Activated B cell treated with CpG ODN at 0.5 μM for 24 hours (primary cell): ENCODE measurements around the gene LNPK. TPM values are rescaled to one million over a fixed set of nuclear protein-coding genes. Genes with fewer than 3 reads are reported as not detected.

ENCODE experiments used
- ATAC-seq: fragments of 200-7000 bp; cut with Tn5 transposase; one replicate; pipeline ENCODE4 v1.10.0; 2021; ENCODE audit warnings: low read depth, mild to moderate bottlenecking, moderate library complexity
- CTCF ChIA-PET: fragments of 350-600 bp; sonication (Branson Sonifier 250); formaldehyde crosslinking; loops from one replicate; lab custom pipeline; 2021; ENCODE audit warnings: antibody characterized with exemption; lab: Charles Lee
- POLR2A ChIA-PET: fragments of 350-600 bp; sonication (Branson Sonifier 250); formaldehyde crosslinking; loops from one replicate; lab custom pipeline; 2021; ENCODE audit warnings: antibody characterized with exemption; lab: Charles Lee
- DNase-seq: peaks from one replicate; pipeline ENCODE4 v3.0.0; 2022
- H3K27ac Mint-ChIP-seq: one replicate; pipeline ENCODE4 v1.8.0; 2020; ENCODE audit warnings: mixed read lengths
- H3K27me3 Mint-ChIP-seq: one replicate; pipeline ENCODE4 v1.8.0; 2021; ENCODE audit warnings: mixed read lengths
- H3K36me3 Mint-ChIP-seq: one replicate; pipeline ENCODE4 v1.8.0; 2021; ENCODE audit warnings: low read depth, mixed read lengths
- H3K4me1 Mint-ChIP-seq: one replicate; pipeline ENCODE4 v1.8.0; 2021; ENCODE audit warnings: mixed read lengths
- H3K4me3 Mint-ChIP-seq: one replicate; pipeline ENCODE4 v1.8.0; 2020; ENCODE audit warnings: mild to moderate bottlenecking, mixed read lengths
- H3K9me3 Mint-ChIP-seq: one replicate; pipeline ENCODE4 v1.8.0; 2020; ENCODE audit warnings: mixed read lengths
- intact Hi-C: fragments of 100-400 bp; cut with micrococcal nuclease; formaldehyde crosslinking; loops from one replicate; pipeline ENCODE4 v1.15.1; 2024
- total RNA-seq: library from RNA; stranded (reverse); gene quantifications from 2 replicates; pipeline ENCODE4 v1.2.3, GENCODE V29; 2022
- TF ChIP-seq, protein P1 (sequence below): fragments of 200-600 bp; IDR thresholded peaks from one replicate; pipeline ENCODE4 v1.8.0; 2022; ENCODE audit warnings: antibody characterized with exemption, mild to moderate bottlenecking

LNPK gene
- total RNA-seq, 1 donor from 2014 or later = 15.2 TPM

DNA sequence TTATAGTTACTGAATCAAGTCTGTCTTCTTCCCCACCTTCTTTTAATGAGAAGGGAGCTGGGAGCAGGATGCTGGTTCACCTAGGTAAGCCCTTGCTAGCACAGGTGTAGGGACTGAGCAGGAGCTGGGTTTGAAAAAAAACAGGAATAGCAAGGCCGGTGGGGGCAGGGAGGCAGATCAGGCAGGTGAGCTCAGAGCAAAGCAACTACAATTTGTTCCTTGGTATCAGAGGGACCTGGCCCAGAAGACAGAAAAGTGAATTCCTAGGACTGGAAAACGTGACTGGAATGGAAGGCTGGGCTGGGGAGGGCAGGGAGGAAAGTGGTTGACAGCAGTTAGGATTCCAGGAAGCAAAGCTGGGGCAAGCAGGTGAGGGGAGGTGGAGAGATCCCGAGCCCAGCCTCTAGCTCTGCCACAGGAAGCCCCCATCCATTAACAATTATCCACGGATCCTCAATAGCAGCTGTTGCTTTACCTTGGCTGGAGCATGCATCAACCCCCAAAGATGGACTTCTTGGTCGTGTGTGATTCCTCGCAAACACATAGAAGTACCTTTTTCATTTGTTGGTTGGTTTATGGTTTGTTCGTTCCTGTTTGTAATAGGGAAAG, 118.4 kb downstream of the LNPK start:
- no peak for ATAC-seq
- Mint-ChIP-seq H3K27ac (no peak overlapping the region), H3K9me3 (no peaks in the 10 kb centered on the region), H3K4me3 (no peak overlapping the region), H3K36me3 (no peaks in the 10 kb centered on the region), H3K27me3 (peaks cover 6% of the 10 kb centered on the region), H3K4me1 (no peaks in the 10 kb centered on the region)
- intact Hi-C loops = no loop called here
- POLR2A ChIA-PET = no interaction called here
- no peak for DNase-seq
- TF ChIP-seq, protein P1, sequence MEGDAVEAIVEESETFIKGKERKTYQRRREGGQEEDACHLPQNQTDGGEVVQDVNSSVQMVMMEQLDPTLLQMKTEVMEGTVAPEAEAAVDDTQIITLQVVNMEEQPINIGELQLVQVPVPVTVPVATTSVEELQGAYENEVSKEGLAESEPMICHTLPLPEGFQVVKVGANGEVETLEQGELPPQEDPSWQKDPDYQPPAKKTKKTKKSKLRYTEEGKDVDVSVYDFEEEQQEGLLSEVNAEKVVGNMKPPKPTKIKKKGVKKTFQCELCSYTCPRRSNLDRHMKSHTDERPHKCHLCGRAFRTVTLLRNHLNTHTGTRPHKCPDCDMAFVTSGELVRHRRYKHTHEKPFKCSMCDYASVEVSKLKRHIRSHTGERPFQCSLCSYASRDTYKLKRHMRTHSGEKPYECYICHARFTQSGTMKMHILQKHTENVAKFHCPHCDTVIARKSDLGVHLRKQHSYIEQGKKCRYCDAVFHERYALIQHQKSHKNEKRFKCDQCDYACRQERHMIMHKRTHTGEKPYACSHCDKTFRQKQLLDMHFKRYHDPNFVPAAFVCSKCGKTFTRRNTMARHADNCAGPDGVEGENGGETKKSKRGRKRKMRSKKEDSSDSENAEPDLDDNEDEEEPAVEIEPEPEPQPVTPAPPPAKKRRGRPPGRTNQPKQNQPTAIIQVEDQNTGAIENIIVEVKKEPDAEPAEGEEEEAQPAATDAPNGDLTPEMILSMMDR = no peak
- CTCF ChIA-PET = no interaction called here

DNA sequence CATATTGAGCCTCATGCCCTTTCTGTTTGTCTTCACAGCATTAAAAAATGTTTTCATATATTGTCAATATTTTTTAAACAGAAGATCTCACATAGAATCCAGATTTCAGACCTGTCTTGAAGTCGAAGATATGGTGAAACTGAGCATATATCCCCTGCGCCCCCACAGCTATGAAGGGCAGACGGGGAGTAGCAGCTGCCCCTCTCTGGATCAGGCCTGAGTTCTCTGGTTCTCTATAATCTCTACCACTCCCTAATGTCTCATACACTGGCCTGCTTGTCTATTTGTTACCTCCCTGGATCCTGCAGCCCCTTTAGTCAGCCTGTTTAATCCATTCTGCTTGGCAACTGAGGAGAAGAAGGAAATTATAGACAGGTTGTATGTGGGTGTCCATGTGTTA, 122.4 kb downstream of the LNPK start:
- intact Hi-C loops = no loop called here
- POLR2A ChIA-PET = no interaction called here
- no peaks in the 10 kb centered on the region for H3K4me1 Mint-ChIP-seq

DNA sequence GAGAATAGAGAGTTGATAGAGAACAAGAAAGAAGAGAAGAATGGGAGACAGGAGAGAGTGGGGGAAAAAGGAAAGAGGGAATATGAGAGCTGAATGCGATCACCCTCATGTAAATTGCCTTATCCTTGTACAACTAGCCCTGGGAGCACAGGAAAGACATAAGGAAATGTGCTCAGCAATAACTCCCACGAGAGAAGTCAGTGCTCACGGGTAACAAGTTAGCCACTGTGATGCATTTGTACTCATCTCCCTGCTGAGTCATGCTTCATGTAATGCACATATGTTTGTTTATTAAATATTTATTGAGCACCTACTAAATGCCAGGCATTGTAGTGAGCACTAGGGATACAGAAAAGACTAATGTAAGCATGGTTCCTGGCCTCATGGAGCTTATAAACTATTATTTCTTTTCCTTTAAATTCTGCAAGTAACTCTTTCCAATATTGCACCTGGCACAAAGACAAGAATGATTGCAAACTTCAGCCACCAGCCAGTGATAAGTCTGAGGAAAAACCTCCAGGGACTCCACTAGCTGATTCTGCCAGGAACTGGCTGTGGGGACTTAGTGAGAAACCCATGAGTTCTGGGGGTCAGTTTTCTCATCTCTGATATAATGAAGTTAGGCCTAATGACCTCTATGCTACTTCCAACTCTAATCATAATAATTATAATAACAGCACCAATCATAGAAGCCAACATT, 124.1 kb downstream of the LNPK start:
- H3K36me3 Mint-ChIP-seq = no peaks in the 10 kb centered on the region
- POLR2A ChIA-PET = no interaction called here
- H3K9me3 Mint-ChIP-seq = no peaks in the 10 kb centered on the region
- ATAC-seq (no peak), DNase-seq (no peak)
- CTCF ChIA-PET = no interaction called here
- no peak overlapping the region for H3K4me3 Mint-ChIP-seq
- intact Hi-C loops = no loop called here
- H3K27me3 Mint-ChIP-seq = peaks cover 7% of the 10 kb centered on the region
- no peaks in the 10 kb centered on the region for H3K4me1 Mint-ChIP-seq
- TF ChIP-seq, protein P1 = no peak
- H3K27ac Mint-ChIP-seq = no peak overlapping the region

More for the DNA sequence above, 122.4 kb downstream of the LNPK start:
- TF ChIP-seq, protein P1 = no peak
- H3K4me3 Mint-ChIP-seq = no peak overlapping the region
- H3K27me3 Mint-ChIP-seq = peaks cover 6% of the 10 kb centered on the region
- ATAC-seq (no peak), DNase-seq (no peak)
- H3K27ac Mint-ChIP-seq = no peak overlapping the region
- no peaks in the 10 kb centered on the region for H3K36me3 Mint-ChIP-seq
- CTCF ChIA-PET = no interaction called here
- H3K9me3 Mint-ChIP-seq = no peaks in the 10 kb centered on the region

DNA sequence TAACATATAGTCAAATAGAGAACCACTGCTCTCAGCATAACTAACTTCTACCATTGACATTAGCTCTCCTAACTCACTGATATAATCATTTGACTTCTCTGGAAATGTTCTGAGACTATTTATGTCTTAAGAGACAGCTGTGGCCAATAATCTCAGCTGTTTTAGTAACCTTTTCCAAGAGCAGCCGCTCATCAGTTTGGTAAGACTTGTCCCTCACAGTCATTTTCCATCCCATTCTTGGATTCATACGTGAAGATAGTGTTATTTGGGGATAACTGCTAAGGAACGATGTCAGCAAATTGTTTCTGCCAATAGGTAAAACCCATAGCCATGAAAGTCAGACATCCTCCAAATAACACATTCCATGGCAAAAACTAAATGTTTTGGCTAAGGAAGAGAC, 127.8 kb downstream of the LNPK start:
- ChIA-PET POLR2A (no interaction called here), CTCF (no interaction called here)
- Mint-ChIP-seq H3K9me3 (no peaks in the 10 kb centered on the region), H3K4me1 (no peaks in the 10 kb centered on the region), H3K4me3 (no peak overlapping the region), H3K27me3 (peaks cover 13% of the 10 kb centered on the region), H3K27ac (no peak overlapping the region), H3K36me3 (no peaks in the 10 kb centered on the region)
- DNase-seq (no peak), ATAC-seq (no peak)
- TF ChIP-seq, protein P1 = no peak
- intact Hi-C loops = no loop called here

Other genes with a start within 250 kb of the LNPK start
- not detected in 2 replicates for gene EVX2, start 81.7 kb upstream of the LNPK start, total RNA-seq
- not detected in 2 replicates for gene HOXD13, start 90.5 kb upstream of the LNPK start, total RNA-seq
- not detected in 2 replicates for gene HOXD12, start 97.5 kb upstream of the LNPK start, total RNA-seq
- not detected in 2 replicates for gene HOXD11, start 105.0 kb upstream of the LNPK start, total RNA-seq
- gene HOXD10, start 114.5 kb upstream of the LNPK start, total RNA-seq = not detected in 2 replicates
- not detected in 2 replicates for gene HOXD9, start 120.5 kb upstream of the LNPK start, total RNA-seq
- gene HOXD8, start 127.4 kb upstream of the LNPK start, total RNA-seq = not detected in 2 replicates
- not detected in 2 replicates for gene HOXD4, start 149.3 kb upstream of the LNPK start, total RNA-seq
- gene HOXD3, start 155.0 kb upstream of the LNPK start, total RNA-seq = not detected in 2 replicates
- not detected in 2 replicates for gene HOXD1, start 186.4 kb upstream of the LNPK start, total RNA-seq